AG08395 (cell line): ENCODE data around the gene SDK1.
A peak's percentile ranks its signal among the peaks of the same experiment; 100 is the strongest.

Experiments used
- DNase-seq: peaks from one replicate; pipeline ENCODE4 v3.0.0; 2012; ENCODE audit warnings: mixed read lengths, low spot score

The SDK1 gene

DNA sequence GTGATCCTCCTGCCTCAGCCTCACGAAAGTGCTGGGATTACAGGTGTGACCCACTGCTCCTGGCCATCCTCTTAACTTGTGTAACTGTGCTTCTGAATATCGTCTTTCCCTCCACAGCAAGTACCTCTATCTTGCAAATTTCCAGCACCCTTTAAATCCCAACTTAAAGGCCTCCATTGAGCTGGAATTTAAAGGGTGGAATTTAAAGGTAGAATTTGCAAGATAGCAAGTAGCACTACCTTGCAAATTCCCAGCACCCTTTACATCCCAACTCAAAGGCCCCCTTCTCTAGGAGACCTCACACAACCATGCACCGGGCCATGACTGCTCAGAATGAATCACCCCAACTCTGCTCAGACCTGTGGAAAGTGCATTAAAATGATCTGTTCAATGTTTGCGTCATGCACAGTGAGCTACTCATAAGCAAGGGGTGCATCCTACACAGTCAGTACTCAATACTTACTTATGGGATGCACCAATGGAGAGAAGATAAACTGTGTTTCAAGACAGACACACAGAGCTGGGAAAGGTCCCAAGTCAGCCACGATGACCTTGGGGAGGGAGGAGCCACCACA lies 17.8 kb upstream of the SDK1 start:
- no peak for DNase-seq

DNA sequence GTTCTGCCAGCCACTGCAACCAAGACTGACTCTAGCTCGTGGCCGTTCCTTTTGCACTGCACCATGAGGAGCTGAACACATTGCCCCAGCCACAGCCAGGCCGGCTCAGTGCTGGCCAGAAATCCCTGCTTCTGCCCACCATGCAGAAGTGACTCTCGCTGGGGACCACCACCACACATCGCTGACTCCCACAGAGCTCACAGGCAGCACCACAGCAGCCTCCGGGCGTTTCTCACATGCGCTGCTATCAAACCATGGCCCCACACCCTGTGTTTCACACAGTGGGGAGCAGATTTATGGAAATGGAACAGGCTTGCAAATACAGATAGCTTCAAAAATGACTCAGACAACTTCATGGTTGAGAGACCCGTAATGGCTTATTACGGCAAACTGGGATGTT lies 15.4 kb upstream of the SDK1 start:
- no peak for DNase-seq

DNA sequence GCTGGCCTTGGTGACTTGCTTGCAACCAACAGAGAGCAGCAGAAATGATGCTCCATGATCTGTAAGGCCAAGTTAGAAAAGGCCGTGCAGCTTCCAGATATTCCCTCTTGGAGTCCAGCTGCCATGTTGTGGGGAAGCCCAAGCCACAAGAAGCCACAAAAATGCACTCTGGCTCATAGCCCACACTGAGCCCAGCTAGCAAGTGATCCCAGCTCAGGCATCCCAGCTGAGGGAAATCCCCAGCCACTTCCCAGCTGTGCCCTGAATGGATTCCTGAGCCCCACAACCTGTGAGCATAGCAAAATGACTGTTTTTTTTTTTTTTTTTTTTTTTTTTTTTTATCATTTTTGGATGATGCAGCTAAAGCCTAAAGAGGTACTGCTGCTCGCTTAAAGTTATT lies 11.1 kb upstream of the SDK1 start:
- no peak for DNase-seq

- DNase-seq: no peak
Observed at GRCh38 chr7:3292694-3293093, 8.4 kb upstream of the SDK1 start.

- DNase-seq: no peak
Observed at GRCh38 chr7:3294432-3295100, 6.5 kb upstream of the SDK1 start.

DNA sequence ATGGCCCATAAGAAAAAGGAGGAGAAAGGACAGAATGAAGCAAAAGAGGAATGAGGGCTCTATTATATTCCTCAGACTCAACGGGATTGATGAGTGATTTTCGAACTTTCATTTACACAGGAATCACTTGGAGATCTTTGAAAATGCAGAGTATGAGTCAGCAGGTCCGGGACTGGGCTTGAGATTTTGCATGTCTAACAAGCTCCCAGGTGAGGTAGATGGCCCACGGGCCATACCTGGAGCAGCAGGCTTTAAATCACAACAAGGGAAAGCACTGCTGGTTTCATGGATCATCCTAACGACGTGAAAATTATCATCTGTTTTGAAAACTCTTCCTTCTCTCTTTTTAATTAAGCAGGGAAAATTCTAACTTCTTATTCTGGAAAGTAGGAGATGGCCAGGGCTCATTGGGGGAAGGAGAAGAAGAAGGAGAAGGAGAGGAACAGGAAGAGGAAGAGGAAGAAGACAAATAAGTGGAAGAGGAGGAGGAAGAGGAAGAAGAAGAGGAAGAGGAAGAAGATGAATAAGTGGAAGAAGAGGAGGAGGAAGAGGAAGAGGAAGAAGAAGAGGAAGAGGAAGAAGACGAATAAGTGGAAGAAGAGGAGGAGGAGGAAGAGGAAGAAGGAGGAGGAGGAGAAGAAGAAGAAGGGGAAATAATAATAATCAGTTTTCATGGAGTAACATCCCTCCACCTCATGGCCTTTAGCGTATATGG lies 3.8 kb upstream of the SDK1 start:
- no peak for DNase-seq

DNA sequence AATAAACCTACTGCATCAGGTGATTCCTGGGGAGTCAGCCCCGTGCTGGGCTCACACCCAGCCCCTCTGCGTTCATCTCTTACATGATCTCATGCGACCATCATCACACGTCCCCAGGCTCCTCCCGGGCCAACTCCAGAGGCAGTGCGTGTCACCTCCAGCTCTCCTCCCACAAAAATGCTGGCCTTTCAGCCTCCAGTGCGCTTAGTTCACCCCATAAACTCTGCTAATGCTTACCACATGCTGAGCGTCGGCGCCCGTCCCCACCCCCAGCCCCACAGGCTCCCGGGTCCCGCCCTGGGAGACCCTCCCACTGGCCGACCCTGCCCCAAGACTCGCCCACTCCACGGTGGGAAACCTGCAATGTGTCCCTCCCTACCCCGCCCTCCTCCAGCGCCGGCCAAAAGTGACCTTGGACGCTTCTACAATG lies 816 bp upstream of the SDK1 start:
- DNase-seq: no peak

- DNase-seq: no peak
Observed at GRCh38 chr7:3301449-3301731, 338 bp downstream of the SDK1 start.

- peak; percentile 10 for DNase-seq
Observed at GRCh38 chr7:3301831-3302618, 973 bp downstream of the SDK1 start.

GRCh38 chr7:3302681-3303320 lies 1.7 kb downstream of the SDK1 start:
- DNase-seq: no peak

DNA sequence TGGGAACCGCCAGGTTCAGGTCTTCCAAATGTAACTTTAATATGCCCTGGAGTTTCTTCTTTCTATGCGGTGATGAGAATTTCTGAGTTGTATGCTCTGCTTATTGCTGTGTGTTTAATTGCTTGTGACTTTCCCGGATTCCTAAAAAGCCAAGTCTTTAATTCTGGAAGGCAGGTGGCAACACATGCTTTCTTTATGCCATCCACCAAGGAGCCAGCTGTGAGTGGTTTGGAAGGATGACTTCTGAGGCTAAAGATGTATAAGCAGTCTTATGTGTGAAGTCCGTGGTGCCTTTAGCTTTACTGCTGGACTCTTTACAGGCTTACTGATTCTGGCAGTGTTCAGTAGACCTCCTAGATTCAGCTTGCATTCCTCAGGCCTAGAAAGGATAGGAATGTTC lies 3.1 kb downstream of the SDK1 start:
- DNase-seq: no peak

DNA sequence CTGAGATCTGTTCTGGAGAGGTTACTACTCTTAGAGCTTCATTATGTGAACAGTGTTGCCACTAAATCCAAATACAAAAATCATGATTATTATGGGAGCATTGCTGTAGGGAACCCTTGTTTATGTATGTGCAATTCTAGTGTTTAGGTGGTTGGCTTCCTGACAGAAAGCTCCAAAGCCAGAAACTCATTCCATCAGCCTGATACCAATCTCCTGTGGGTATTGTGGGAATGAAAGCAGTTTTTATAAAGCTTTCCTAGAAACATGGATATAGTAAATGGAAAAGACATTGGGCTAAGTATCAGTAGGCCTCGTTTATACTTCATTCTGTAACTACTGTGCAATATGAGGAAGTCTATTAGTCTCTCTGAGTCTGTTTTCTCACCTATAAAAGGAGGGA lies 6.4 kb downstream of the SDK1 start:
- no peak for DNase-seq

- DNase-seq: no peak
Observed at GRCh38 chr7:3309140-3309539, 8.1 kb downstream of the SDK1 start.

- no peak for DNase-seq
Observed at GRCh38 chr7:3309956-3310355, 8.9 kb downstream of the SDK1 start.

GRCh38 chr7:3310884-3311283 lies 9.8 kb downstream of the SDK1 start:
- no peak for DNase-seq

GRCh38 chr7:3312583-3312982 lies 11.5 kb downstream of the SDK1 start:
- no peak for DNase-seq

DNA sequence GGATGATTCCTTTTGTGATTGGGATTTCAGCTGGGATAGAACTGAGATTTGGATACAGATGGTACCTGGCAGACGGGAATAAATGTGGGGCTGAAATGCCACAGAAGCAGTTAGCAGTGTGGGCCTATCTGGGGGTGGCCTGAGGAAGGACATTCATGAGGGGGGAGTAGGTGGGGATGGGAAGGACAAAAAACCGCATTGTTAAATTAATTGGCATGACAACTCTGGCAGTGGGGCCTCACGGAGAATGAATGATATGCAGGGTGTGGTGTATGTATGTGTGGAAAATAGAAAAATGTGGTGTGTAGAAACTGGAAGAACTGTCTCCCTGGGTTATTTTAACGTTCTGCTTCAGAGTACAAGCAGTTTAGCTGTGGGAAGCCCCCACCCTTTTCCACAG lies 17.8 kb downstream of the SDK1 start:
- no peak for DNase-seq

DNA sequence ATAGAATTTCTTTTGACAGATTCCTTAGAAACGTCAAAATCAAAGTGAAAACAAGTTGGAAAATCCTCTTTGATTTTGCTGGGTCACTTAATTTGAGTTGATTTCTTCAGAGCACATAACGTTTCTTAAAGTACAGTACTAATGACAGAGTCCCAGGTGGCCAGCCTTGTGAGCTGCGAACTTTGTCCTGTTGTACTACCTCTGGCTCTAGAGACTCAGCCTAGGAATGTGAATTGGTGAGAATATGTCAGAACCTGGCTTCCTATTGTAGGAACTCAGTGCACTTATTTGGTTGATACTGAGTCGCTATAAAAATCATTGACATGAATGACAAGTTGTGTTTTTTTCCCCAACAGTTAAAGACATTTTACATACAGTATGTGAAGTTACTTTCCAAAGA lies 20.2 kb downstream of the SDK1 start:
- DNase-seq: no peak

- no peak for DNase-seq
Observed at GRCh38 chr7:3321745-3322144, 20.7 kb downstream of the SDK1 start.

GRCh38 chr7:3326246-3326645 lies 25.2 kb downstream of the SDK1 start:
- DNase-seq: no peak

GRCh38 chr7:3327099-3327498 lies 26.0 kb downstream of the SDK1 start:
- no peak for DNase-seq

DNA sequence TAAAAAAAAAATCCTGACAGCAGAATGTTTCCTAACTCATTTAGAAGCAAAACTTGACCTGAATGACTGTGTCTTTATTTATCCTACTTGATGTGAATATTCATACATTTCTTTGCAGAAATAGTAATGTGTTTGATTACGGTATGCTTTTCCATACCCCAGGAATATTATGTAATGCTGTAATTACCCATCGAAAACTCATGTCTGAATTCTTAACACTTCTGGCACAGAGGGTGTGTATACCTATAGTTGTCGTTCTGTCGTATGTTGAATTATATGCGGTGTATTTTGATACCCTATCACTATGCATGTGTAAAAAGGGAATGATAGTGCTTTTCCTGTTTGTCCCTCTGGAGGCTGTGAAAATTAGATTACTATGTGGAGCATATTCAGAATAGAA lies 26.6 kb downstream of the SDK1 start:
- DNase-seq: no peak

DNA sequence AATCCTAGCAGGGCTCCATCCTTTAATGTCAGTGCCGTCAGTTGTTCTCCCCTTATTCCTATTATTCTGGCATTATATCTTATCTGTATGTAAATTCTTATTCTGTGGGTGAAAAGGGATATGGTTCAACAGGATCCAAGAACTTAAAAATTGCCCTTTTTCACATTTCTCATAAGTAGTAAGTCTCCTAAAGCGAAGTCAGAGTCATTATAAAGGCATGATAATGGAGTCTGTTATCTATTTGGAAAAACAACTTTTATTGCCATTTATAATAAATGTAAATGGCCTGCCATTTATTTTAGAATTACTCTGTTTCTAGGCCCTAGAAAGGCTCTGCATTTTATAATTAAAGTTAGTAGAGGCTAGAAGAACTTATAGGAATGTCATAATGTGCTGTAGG lies 31.3 kb downstream of the SDK1 start:
- DNase-seq: no peak
